ENCODE measurements around the gene HHATL.
A peak's percentile ranks its signal among the peaks of the same experiment; 100 is the strongest.

HHATL gene, protein sequence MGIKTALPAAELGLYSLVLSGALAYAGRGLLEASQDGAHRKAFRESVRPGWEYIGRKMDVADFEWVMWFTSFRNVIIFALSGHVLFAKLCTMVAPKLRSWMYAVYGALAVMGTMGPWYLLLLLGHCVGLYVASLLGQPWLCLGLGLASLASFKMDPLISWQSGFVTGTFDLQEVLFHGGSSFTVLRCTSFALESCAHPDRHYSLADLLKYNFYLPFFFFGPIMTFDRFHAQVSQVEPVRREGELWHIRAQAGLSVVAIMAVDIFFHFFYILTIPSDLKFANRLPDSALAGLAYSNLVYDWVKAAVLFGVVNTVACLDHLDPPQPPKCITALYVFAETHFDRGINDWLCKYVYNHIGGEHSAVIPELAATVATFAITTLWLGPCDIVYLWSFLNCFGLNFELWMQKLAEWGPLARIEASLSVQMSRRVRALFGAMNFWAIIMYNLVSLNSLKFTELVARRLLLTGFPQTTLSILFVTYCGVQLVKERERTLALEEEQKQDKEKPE

GRCh38 chr3:42702066-42702951 is at the start of gene HHATL:
HHATL (minus strand) TSS chr3:42702798; CDS start chr3:42700826, 1,972 bp downstream.
- DNase-seq: no peak

- DNase-seq: no peak
These were observed 49.0 kb upstream of the HHATL start for GRCh38 chr3:42751609-42752008.

GRCh38 chr3:42750834-42751233 is 48.2 kb upstream of the HHATL start:
- no peak for DNase-seq

DNA sequence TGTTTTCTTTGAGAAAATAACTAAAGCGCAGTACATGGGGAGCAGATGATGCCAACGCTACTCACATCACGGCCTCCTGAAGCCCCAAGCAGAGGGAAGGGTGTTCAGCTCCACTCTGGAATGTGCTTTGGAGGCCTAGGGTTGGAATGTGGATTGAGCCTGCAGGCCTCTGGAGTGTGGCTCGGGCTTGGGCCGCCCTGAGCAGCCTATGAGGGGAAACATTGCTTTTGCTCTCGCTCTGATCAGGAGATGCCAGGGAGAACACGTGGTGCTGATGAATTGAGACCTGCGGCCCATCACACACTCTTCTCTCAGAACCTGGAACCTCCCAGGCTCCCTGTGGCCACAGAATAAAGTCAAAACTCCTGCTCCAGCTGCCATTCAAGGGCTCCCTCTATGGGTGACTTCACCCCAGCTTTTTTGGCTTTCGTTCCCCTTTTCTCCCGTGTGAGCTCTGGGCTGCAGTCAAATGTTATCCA is 47.2 kb upstream of the HHATL start:
- peak; percentile 12 for DNase-seq

DNA sequence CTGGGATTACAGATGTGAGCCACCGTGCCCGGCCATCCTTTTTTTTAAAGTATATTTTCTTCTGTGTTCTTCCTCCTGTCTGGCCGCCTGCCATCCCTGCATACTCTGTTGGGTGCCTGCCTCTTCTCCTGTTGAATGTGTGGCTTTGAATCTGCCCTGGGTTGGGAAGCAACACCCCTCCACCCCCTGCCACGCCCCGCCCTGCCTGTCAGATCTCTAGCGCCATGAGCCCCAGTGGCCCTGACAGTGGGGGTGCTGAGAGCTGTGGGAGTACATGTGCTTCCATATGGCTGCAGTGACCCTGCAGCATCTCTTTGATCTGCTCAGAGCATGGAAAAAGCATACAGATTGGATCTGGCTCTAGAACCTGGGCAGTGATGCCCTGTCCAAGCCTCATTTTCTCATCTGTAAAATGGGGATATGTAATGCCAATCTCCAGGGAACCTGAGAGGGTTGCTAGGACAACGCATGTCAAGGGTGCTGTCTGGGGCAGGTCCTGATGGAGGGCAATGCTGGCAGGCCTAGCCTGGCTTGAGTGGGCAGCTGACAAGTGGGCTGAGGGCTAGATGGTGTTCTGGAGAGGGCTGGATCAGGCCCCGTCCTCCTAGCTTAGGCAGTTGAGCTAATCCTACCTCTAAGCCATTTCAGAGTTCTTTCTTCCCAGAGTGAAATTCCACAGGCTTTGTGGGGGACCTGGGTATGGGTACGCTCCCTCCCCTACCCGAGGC is 46.6 kb upstream of the HHATL start:
- no peak for DNase-seq

DNA sequence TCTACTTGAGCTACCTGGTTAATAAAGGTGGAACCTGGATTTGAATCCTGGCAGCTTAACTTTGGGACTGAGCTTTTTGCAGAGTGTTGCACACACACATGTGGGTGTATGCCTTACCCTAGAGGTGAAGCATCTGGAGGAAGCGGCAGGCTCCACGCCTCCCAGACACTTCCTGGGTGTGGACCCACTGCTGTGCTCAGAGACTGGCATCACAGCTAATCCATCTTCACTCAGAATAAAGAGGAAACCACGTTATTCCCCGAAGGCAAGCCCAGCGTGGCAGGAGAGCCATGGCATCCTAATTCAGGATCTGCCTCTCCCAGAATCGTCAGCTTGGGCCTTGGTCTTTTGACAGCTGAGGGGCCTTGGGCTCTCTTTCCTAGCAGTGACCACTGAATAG is 45.0 kb upstream of the HHATL start:
- peak; percentile 26 for DNase-seq

- DNase-seq: no peak
These were observed 44.2 kb upstream of the HHATL start for GRCh38 chr3:42746455-42747450.

DNA sequence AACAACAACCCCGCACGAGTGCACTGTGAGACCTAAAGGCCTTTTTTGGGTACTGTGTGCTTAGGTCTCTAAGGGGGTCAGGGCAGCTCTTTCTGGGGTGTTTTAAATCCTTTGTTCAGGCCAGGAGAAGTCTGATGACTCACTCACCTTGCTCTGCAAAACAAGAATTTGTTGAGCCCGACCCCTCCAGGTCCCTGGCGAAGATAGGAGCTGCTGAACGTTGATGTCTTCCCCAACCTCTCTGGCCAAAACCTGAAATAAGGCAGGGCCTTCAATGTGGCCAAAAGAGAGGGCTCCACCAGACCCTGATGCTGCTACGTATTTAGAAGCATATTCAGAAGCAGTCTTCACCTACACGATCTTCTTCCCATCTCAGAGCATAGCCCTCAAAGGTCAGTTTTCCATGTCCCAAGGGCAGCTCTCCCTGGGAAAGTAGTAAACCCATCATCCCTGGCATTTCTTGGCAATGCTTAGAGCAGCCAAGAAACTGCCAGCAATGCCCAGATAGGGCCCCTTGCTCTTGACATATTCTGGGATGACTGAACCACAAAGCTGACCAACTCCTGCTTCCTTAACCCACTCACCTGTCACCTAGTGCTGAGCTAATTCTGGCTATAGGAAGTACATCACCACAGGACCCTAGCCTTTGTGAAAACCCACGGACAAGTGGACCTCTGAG is 43.3 kb upstream of the HHATL start:
- no peak for DNase-seq

GRCh38 chr3:42745291-42745745 is 42.7 kb upstream of the HHATL start:
- no peak for DNase-seq

GRCh38 chr3:42743204-42743995 is 40.8 kb upstream of the HHATL start:
- no peak for DNase-seq

DNA sequence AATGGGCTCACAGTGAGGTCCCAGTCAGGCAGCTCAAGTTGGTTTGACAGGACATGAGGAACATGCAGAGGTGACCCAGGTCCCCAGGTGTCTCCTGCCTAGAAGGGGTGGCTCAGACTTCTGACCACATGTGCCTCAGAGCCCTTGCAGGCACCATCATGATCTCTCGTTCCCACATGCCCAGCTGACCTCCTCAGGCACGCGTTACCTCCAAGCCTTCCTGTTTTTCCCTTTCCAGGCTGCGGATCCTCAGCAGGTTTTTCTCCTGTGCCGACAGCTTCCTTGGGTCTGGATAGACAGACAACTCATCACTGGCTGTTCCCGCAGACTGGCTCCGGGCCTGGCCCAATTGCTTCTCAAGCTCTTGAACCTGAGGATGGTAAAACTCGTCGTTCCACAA is 40.1 kb upstream of the HHATL start:
- no peak for DNase-seq

GRCh38 chr3:42742259-42742658 is 39.7 kb upstream of the HHATL start:
- DNase-seq: no peak

GRCh38 chr3:42741796-42742195 is 39.2 kb upstream of the HHATL start:
- no peak for DNase-seq

DNA sequence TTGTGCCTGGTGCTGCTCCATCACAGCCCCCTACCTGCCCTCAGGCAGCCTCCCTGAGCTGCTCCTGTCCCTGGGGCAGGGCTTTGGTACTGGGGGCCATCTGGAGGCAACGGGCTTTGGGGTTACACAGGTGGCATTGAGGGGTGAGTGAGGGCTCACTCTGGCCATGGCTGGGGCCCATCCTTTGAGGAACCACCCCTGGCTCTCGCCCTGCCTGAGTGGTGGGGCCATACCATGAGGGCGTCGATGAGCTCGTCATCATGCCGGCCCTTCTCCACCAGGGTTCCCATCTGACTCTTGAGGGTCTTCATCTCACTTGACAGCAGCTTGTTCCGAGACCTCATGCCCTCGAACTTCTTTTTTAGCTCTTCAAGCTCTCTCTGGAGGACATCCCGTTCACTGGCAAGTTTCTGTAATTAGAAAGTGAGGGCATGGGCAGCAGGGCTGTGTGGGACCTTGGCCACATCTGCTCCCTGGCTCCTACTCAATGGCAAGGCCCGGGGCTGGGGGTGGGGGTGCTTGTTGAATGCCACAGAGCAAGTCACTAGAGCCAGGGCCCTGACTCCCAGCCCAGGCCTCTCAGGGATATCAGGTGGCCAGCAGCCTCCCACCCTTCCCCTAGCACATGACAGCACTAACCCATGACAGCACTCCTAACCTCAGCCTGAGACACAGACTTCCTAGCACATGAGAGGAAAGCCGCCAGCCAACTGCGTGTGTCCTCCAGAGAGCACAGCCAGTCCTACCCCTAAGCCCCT is 37.0 kb upstream of the HHATL start:
- no peak for DNase-seq

DNA sequence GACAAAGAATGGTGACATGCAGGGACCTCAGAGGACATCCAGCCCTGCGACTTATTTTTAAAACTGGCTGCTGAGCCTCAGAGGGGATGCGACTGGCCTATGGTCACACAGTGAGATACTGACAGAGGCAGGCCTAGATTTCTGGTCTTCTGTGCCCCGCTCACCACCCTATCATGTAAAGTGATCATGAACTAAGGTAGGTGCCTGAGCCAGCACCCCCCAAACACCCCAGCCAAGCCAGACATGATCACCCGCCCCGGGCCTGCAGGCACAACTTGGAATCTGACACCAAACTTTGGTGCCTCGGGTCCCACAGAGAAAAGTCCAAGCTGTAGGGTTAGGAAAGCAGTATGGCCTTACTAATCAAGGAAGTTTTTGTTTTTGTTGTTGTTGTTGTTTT is 33.9 kb upstream of the HHATL start:
- no peak for DNase-seq

GRCh38 chr3:42736081-42736480 is 33.5 kb upstream of the HHATL start:
- no peak for DNase-seq

DNA sequence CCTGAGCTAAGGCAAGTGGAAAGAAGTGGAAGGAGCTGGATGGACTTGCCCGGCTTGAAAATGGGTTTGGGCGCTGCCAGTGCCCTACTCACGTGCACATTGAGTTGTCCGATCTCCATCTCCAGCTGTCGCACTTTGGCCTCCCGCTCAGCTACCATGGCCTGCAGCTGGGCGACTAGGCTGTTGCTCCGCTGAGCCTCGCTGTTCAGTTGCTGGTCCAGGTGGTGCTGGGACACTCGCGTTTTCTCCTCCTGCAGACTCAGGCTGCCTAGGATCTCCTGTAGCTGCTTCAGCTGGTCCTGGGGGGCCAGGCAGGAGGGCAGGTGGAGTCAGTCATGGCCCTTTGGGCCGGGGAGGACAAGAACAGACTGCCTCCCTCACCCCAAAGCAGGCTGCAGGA is 33.0 kb upstream of the HHATL start:
- DNase-seq: no peak

DNA sequence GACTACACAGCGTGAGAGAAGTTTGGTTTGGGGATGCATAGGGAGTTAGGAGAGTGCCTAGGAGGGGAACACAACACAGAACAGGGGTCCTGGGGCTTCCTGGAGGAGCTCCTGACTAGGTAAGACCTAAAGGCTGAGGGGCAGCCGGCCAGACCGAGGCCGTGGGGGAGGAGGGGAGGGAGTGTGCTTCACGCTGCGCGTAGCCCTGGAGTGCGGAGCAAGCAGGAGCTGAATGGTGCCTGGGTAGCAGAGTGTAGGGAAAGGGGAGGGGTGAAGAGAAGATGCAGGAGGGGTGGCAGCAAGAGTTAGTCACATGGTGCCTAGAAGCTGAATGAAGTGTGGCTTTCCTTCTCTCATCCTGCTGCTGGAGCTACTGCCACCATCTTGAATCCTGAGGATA is 32.4 kb upstream of the HHATL start:
- DNase-seq: no peak

DNA sequence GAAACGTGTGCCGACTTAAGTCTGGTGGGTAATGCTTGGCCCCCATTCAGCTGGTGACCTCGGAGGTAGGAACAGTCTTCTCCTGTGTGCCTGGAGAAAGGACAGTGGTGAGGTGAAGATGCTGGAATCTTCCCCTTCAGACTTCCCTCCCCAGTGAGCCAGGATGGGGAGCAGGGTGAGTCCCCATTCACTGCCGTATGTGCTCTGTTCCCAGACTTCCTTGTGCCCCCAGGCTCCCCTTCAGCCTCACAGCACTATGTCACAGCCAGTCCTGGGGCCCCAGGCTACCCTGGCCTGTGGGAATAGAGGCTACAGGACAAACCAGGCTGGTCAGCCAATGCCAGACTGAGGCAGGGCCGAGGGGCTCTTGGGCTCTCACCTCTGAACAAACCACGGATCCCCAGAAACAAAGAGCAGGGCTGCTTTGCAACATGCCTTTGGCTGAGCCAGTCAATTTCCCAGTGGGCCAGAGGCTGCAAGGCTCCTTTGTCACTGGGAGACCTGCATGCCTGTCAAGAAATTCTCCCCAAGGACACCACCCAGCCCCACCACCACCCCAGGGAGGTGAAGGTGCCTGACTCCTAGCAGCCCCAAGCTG is 31.8 kb upstream of the HHATL start:
- DNase-seq: no peak

Measured in stimulated activated CD4-positive, alpha-beta T cell treated with anti-CD3 and anti-CD28 coated beads, Interleukin-15, amount 100 ng/mL, for 24 hours (primary cell).